H1 (cell line): ENCODE results near the gene EIF4A2.

ENCODE experiments used
- ASH2L ChIP-seq: fragments of 200-600, 300-600 bp; sonication (generic); IDR thresholded peaks from one replicate; pipeline ENCODE4 v1.7.1; 2017; ENCODE audit warnings: low read length
- CREB1 ChIP-seq: IDR thresholded peaks from 2 replicates; pipeline ENCODE4 v1.6.1; 2012; ENCODE audit warnings: inconsistent platforms
- CTCF ChIP-seq, 3 experiments: IDR thresholded peaks; 1 replicate in 2 of 3; 2 replicates in 1 of 3; pipeline versions ENCODE4 v1.5.1 to v1.6.1; 2011; ENCODE audit warnings: low read length in 3 of 3, mild to moderate bottlenecking in 3 of 3, inconsistent platforms in 2 of 3, low read depth in 1 of 3, moderate library complexity in 1 of 3; ENCODE audit not compliant: insufficient read depth in 1 of 3; ENCODE audit errors: control extremely low read depth in 1 of 3
- FOSL1 ChIP-seq: IDR thresholded peaks from 2 replicates; pipeline ENCODE4 v1.6.1; 2011; ENCODE audit warnings: mild to moderate bottlenecking, low read depth, low read length, moderate library complexity; ENCODE audit not compliant: insufficient read depth
- POLR2A ChIP-seq, 2 experiments: IDR thresholded peaks; 1 replicate in 1 of 2; 2 replicates in 1 of 2; pipeline ENCODE4 v1.6.1; 2011; ENCODE audit warnings: low read depth in 2 of 2, low read length in 2 of 2, mild to moderate bottlenecking in 2 of 2; ENCODE audit errors: control extremely low read depth in 1 of 2
- POLR2AphosphoS5 ChIP-seq: IDR thresholded peaks from 2 replicates; pipeline ENCODE4 v1.6.1; 2011; ENCODE audit warnings: low read depth, low read length
- SUZ12 ChIP-seq: fragments of 200-600 bp; sonication (generic); IDR thresholded peaks from 2 replicates; pipeline ENCODE4 v1.6.1; 2012; ENCODE audit warnings: mild to moderate bottlenecking, inconsistent platforms, low read length, moderate library complexity, mixed read lengths
- TAF1 ChIP-seq: IDR thresholded peaks from 2 replicates; pipeline ENCODE4 v1.6.1; 2011; ENCODE audit warnings: mild to moderate bottlenecking, low read depth, low read length

DNA sequence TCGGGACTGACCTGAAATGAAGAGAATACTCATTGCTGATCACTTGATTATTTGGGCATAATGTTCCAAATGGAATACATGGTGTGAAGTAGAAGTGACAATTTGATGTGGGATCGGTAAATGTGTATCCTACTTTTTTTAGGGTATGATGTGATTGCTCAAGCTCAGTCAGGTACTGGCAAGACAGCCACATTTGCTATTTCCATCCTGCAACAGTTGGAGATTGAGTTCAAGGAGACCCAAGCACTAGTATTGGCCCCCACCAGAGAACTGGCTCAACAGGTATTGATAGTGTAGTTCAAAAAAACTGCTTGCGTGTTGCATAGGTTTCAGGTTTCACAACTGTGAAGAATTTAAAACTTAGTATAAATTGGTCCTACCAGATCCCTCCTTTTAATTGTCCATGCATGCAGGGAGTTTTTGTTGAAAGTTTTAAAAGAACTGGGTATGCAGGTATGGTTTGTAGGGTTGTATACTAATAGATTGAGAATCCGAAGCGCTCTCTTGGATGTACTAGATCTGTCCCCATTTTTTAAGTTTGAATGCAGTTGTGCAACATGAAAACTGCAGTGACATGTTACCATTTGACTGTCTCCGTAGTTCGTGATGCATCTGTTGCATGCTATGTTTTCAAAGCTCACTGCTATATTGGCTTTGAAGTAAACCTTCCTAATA is 1.6 kb downstream of the EIF4A2 start:
- TF ChIP-seq CTCF (IDR thresholded peaks at IDR 0.05; ENCODE audit: control extremely low read depth in 1 of 3, insufficient read depth in 1 of 3, low read depth in 1 of 3, low read length in 3 of 3) (no peak), TAF1 (no peak), POLR2A (IDR thresholded peaks at IDR 0.05; ENCODE audit: control extremely low read depth in 1 of 2, low read depth in 2 of 2, low read length in 2 of 2) (peak; percentile 60 to 61), CREB1 (no peak), ASH2L (no peak), POLR2AphosphoS5 (peak; percentile 68), SUZ12 (no peak), FOSL1 (no peak)
